Mucosa of gallbladder (tissue), 1 donor: ENCODE data around the gene FOXJ2. TPM values are rescaled to one million over a fixed set of nuclear protein-coding genes. Genes with fewer than 3 reads are reported as not detected.

Source experiments
- total RNA-seq: library from RNA; stranded (reverse); gene quantifications from one replicate; pipeline ENCODE4 v1.2.1, GENCODE V29; 2021
- donor health status: DM: no; HTN: no; CAD: no.

The FOXJ2 gene
- total RNA-seq, 1 donor from 2014 or later = 23.7 TPM

Other genes with a start within 250 kb of the FOXJ2 start
- gene NANOG, start 243.3 kb upstream of the FOXJ2 start, total RNA-seq = 0.43 TPM
- 1.1 TPM for gene SLC2A14, start 159.8 kb upstream of the FOXJ2 start, total RNA-seq
- 50.6 TPM for gene SLC2A3, start 96.5 kb upstream of the FOXJ2 start, total RNA-seq
- gene C3AR1, start 33.6 kb downstream of the FOXJ2 start, total RNA-seq = 20.5 TPM
- 32.9 TPM for gene NECAP1, start 49.6 kb downstream of the FOXJ2 start, total RNA-seq
- 1.6 TPM for gene CLEC4A, start 90.9 kb downstream of the FOXJ2 start, total RNA-seq
- gene ZNF705A, start 124.3 kb downstream of the FOXJ2 start, total RNA-seq = not detected
- 0.29 TPM for gene FAM90A1, start 194.9 kb downstream of the FOXJ2 start, total RNA-seq